EL (cell line): ENCODE measurements around the gene IGLL1.

ENCODE experiments used
- DNase-seq: peaks from one replicate; pipeline ENCODE4 v3.0.0-alpha.2; 2016

Gene IGLL1

GRCh38 chr22:23526596-23527316 is 53.3 kb downstream of the IGLL1 start:
- no peak for DNase-seq

- no peak for DNase-seq
Measured at GRCh38 chr22:23525510-23525909, 54.6 kb downstream of the IGLL1 start.

GRCh38 chr22:23524226-23524625 is 55.9 kb downstream of the IGLL1 start:
- DNase-seq = no peak

GRCh38 chr22:23523713-23524112 is 56.4 kb downstream of the IGLL1 start:
- DNase-seq = no peak
